Peyer's patch (tissue), 4 donors: ENCODE measurements around the gene SPATA31C2.

Experiments
- POLR2A ChIP-seq, 2 donors: fragments of 450-650 bp; IDR thresholded peaks; one replicate each; pipeline ENCODE4 v1.5.1; 2017; ENCODE audit warnings: antibody characterized with exemption in 2 of 2, mild to moderate bottlenecking in 2 of 2, moderate library complexity in 2 of 2
- TF ChIP-seq, protein P1 (sequence below), 6 experiments: fragments of 450-650 bp in 4 of 6; fragments of 200-600 bp in 2 of 6; sonication (generic) in 1 of 6; IDR thresholded peaks; one replicate each; pipeline ENCODE4 v1.5.1; 2017 to 2019; ENCODE audit warnings: antibody characterized with exemption in 6 of 6, mild to moderate bottlenecking in 3 of 6, moderate library complexity in 1 of 6

DNA sequence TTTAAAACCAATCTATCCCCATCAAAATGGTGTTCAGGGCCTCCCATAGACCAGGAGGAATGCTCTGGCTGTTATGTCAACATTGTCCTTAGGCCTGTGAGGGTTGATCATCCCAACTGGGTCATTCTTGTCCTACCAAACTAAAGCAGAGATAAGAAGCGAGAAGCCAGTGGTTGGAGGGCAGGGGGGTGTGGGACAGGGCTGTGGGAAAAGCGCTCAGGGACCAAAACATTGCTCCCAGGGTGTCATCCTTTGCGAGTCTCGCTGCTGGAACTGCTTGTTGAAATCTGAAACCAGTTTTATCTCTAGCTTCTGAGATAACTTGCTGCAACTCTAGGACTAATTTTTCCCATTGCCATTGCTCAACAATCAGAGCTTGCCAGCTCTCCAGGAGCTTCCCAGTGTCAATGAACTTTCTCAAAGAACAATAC is 48.1 kb downstream of the SPATA31C2 start:
- TF ChIP-seq, protein P1, sequence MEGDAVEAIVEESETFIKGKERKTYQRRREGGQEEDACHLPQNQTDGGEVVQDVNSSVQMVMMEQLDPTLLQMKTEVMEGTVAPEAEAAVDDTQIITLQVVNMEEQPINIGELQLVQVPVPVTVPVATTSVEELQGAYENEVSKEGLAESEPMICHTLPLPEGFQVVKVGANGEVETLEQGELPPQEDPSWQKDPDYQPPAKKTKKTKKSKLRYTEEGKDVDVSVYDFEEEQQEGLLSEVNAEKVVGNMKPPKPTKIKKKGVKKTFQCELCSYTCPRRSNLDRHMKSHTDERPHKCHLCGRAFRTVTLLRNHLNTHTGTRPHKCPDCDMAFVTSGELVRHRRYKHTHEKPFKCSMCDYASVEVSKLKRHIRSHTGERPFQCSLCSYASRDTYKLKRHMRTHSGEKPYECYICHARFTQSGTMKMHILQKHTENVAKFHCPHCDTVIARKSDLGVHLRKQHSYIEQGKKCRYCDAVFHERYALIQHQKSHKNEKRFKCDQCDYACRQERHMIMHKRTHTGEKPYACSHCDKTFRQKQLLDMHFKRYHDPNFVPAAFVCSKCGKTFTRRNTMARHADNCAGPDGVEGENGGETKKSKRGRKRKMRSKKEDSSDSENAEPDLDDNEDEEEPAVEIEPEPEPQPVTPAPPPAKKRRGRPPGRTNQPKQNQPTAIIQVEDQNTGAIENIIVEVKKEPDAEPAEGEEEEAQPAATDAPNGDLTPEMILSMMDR (IDR thresholded peaks at IDR 0.05), result no peak
- no peak for TF ChIP-seq POLR2A (IDR thresholded peaks at IDR 0.05)
